ENCODE data around the gene ATP1A3.
"Not testable (repeated sequence)": the region's sequence is repeated elsewhere in the genome, so short reads cannot be mapped to it uniquely, and the experiment has no call there.

The ATP1A3 gene

GRCh38 chr19:41993612-41994483 is at the start of gene ATP1A3:
Gene ATP1A3 (minus strand): TSS chr19:41994230. CDS start chr19:41994076, 154 bp downstream.
- H3K27me3 ChIP-seq (replicated peaks; ENCODE audit: insufficient read depth, low read length) = peaks cover 70% of the 10 kb centered on the region
- peak within 1 kb of the TSS; percentile 81 for H2AFZ ChIP-seq (ENCODE audit: low read length)
- no peaks in the 10 kb centered on the region for H3F3A ChIP-seq (ENCODE audit: insufficient read depth, low read length)
- H3K9me2 ChIP-seq (replicated peaks; ENCODE audit: insufficient read depth, low read length) = no peaks in the 10 kb centered on the region
- no peak for TF ChIP-seq CTCF (IDR thresholded peaks at IDR 0.05; ENCODE audit: low read length)
- TF ChIP-seq EZH2 (optimal IDR thresholded peaks at IDR 0.05; ENCODE audit: low read depth, low read length) = no peak
- TF ChIP-seq EZH2phosphoT487 (IDR thresholded peaks at IDR 0.05; ENCODE audit: low read length) = no peak
- no peaks in the 10 kb centered on the region for H4K20me1 ChIP-seq (ENCODE audit: insufficient read depth, low read length)
- no peaks in the 10 kb centered on the region for H3K36me3 ChIP-seq (replicated peaks; ENCODE audit: insufficient read depth, low read length)
- H3K9me3 ChIP-seq (replicated peaks; ENCODE audit: insufficient read depth, low read length) = no peaks in the 10 kb centered on the region
- no peaks in the 10 kb centered on the region for H3K79me2 ChIP-seq (ENCODE audit: low read length)
- DNase-seq = peak; percentile 66
- no peak within 1 kb of the TSS for H3K27ac ChIP-seq (ENCODE audit: low read length)
- H3K4me2 ChIP-seq (ENCODE audit: low read depth, low read length) = peak within 1 kb of the TSS; percentile 86
- peak within 1 kb of the TSS; percentile 57 for H3K4me3 ChIP-seq (ENCODE audit: low read length)
- no peak within 1 kb of the TSS for H3K9ac ChIP-seq (ENCODE audit: low read length)
- no peaks in the 10 kb centered on the region for H3K4me1 ChIP-seq (ENCODE audit: low read length)

GRCh38 chr19:42042455-42043170 is 48.6 kb upstream of the ATP1A3 start:
- peak overlapping the region; percentile 49; the same call in 1 of the 2 replicates for H3K4me2 ChIP-seq (ENCODE audit: low read depth, low read length)
- no peak overlapping the region for H3K27ac ChIP-seq (ENCODE audit: low read length)
- H3K27me3 ChIP-seq (replicated peaks; ENCODE audit: insufficient read depth, low read length) = no peaks in the 10 kb centered on the region
- no peak overlapping the region for H3K4me3 ChIP-seq (ENCODE audit: low read length)
- H3K9me2 ChIP-seq (replicated peaks; ENCODE audit: insufficient read depth, low read length) = no peaks in the 10 kb centered on the region
- H3K9ac ChIP-seq (ENCODE audit: low read length) = no peak overlapping the region
- H2AFZ ChIP-seq (ENCODE audit: low read length) = no peak overlapping the region
- H3K4me1 ChIP-seq (ENCODE audit: low read length) = peaks cover 8% of the 10 kb centered on the region
- peaks cover 8% of the 10 kb centered on the region for H3F3A ChIP-seq (ENCODE audit: insufficient read depth, low read length)
- H3K79me2 ChIP-seq (ENCODE audit: low read length) = no peaks in the 10 kb centered on the region
- TF ChIP-seq EZH2phosphoT487 (IDR thresholded peaks at IDR 0.05; ENCODE audit: low read length) (no peak), CTCF (IDR thresholded peaks at IDR 0.05; ENCODE audit: low read length) (no peak), EZH2 (optimal IDR thresholded peaks at IDR 0.05; ENCODE audit: low read depth, low read length) (no peak)
- H3K36me3 ChIP-seq (replicated peaks; ENCODE audit: insufficient read depth, low read length) = no peaks in the 10 kb centered on the region
- H4K20me1 ChIP-seq (ENCODE audit: insufficient read depth, low read length) = no peaks in the 10 kb centered on the region
- DNase-seq = no peak
- H3K9me3 ChIP-seq (replicated peaks; ENCODE audit: insufficient read depth, low read length) = no peaks in the 10 kb centered on the region

- H3K27me3 ChIP-seq (replicated peaks; ENCODE audit: insufficient read depth, low read length); H3K9me3 ChIP-seq (replicated peaks; ENCODE audit: insufficient read depth, low read length); H3F3A ChIP-seq (ENCODE audit: insufficient read depth, low read length); H3K79me2 ChIP-seq (ENCODE audit: low read length); H3K36me3 ChIP-seq (replicated peaks; ENCODE audit: insufficient read depth, low read length); H3K9ac ChIP-seq (ENCODE audit: low read length); H3K27ac ChIP-seq (ENCODE audit: low read length); H3K4me1 ChIP-seq (ENCODE audit: low read length); DNase-seq; H3K4me2 ChIP-seq (ENCODE audit: low read depth, low read length); H4K20me1 ChIP-seq (ENCODE audit: insufficient read depth, low read length); H3K9me2 ChIP-seq (replicated peaks; ENCODE audit: insufficient read depth, low read length); H3K4me3 ChIP-seq (ENCODE audit: low read length); H2AFZ ChIP-seq (ENCODE audit: low read length): not testable (repeated sequence)
Measured at GRCh38 chr19:42040491-42040890, 46.5 kb upstream of the ATP1A3 start.
